Measurements from ENCODE around the gene HAUS7.

HAUS7 gene

GRCh38 chrX:153456161-153456560 is 14.2 kb downstream of the HAUS7 start:
- DNase-seq (ENCODE audit: low read depth in 2 of 2): no peak

- no peak for DNase-seq (ENCODE audit: low read depth in 2 of 2)
Measured at GRCh38 chrX:153455571-153455970, 14.8 kb downstream of the HAUS7 start.

- DNase-seq (ENCODE audit: low read depth in 2 of 2): no peak
Measured at GRCh38 chrX:153454901-153455550, 15.3 kb downstream of the HAUS7 start.

GRCh38 chrX:153450949-153451277 is 19.5 kb downstream of the HAUS7 start:
- no peak for DNase-seq (ENCODE audit: low read depth in 2 of 2)

GRCh38 chrX:153450114-153450948 is 20.0 kb downstream of the HAUS7 start:
- no peak for DNase-seq (ENCODE audit: low read depth in 2 of 2)

- no peak for DNase-seq (ENCODE audit: low read depth in 2 of 2)
Measured at GRCh38 chrX:153449368-153450113, 20.8 kb downstream of the HAUS7 start.

GRCh38 chrX:153448556-153449367 is 21.6 kb downstream of the HAUS7 start:
- no peak for DNase-seq (ENCODE audit: low read depth in 2 of 2)

- DNase-seq (ENCODE audit: low read depth in 2 of 2): no peak
Measured at GRCh38 chrX:153447581-153447960, 22.8 kb downstream of the HAUS7 start.

- no peak for DNase-seq (ENCODE audit: low read depth in 2 of 2)
Measured at GRCh38 chrX:153446950-153447580, 23.3 kb downstream of the HAUS7 start.

GRCh38 chrX:153446636-153446936 is 23.8 kb downstream of the HAUS7 start:
- no peak for DNase-seq (ENCODE audit: low read depth in 2 of 2)

- DNase-seq (ENCODE audit: low read depth in 2 of 2): no peak
Measured at GRCh38 chrX:153445856-153446635, 24.3 kb downstream of the HAUS7 start, which contains the start of gene TREX2. Gene TREX2 (minus strand): TSS chrX:153446056. CDS start chrX:153445430, 626 bp downstream.

- no peak for DNase-seq (ENCODE audit: low read depth in 2 of 2)
Measured at GRCh38 chrX:153445106-153445855, 25.1 kb downstream of the HAUS7 start.

- DNase-seq (ENCODE audit: low read depth in 2 of 2): no peak
Measured at GRCh38 chrX:153444333-153445011, 25.9 kb downstream of the HAUS7 start.

GRCh38 chrX:153443476-153444332 is 26.7 kb downstream of the HAUS7 start:
- DNase-seq (ENCODE audit: low read depth in 2 of 2): no peak

GRCh38 chrX:153442463-153442862 is 27.9 kb downstream of the HAUS7 start:
- no peak for DNase-seq (ENCODE audit: low read depth in 2 of 2)

- DNase-seq (ENCODE audit: low read depth in 2 of 2): no peak
Measured at GRCh38 chrX:153441981-153442380, 28.4 kb downstream of the HAUS7 start.

GRCh38 chrX:153441296-153441695 is 29.1 kb downstream of the HAUS7 start:
- DNase-seq (ENCODE audit: low read depth in 2 of 2): no peak

GRCh38 chrX:153440556-153441135 is 29.7 kb downstream of the HAUS7 start:
- no peak for DNase-seq (ENCODE audit: low read depth in 2 of 2)
